HepG2 (cell line): ENCODE data around the gene NEK8. TPM values are rescaled to one million over a fixed set of nuclear protein-coding genes. Genes with fewer than 3 reads are reported as not detected.
A peak's percentile ranks its signal among the peaks of the same experiment; 100 is the strongest.

Experiments
- ATF7-NPFF ChIP-seq: sonication (generic); formaldehyde crosslinking; IDR thresholded peaks from 2 replicates; pipeline ENCODE4 v1.8.1; 2023; ENCODE audit warnings: mild to moderate bottlenecking, low read depth, missing genetic modification reagents, moderate library complexity
- BRD4 ChIP-seq: sonication (generic); formaldehyde crosslinking; IDR thresholded peaks from 2 replicates; pipeline ENCODE4 v1.4.0; 2020; ENCODE audit warnings: missing genetic modification reagents
- IKZF4 ChIP-seq: sonication (generic); formaldehyde crosslinking; IDR thresholded peaks from 2 replicates; pipeline ENCODE4 v1.5.1; 2020; ENCODE audit warnings: borderline replicate concordance, mild to moderate bottlenecking, low read depth, missing genetic modification reagents; ENCODE audit errors: not compliant biosample characterization
- KAT7 ChIP-seq: IDR thresholded peaks from 2 replicates; pipeline ENCODE4 v1.6.1; 2018; ENCODE audit warnings: borderline replicate concordance, missing compliant biosample characterization
- KLF11 ChIP-seq: IDR thresholded peaks from 2 replicates; pipeline ENCODE4 v1.6.1; 2016; ENCODE audit warnings: missing compliant biosample characterization
- NFKB2 ChIP-seq: sonication (generic); formaldehyde crosslinking; IDR thresholded peaks from 2 replicates; pipeline ENCODE4 v1.4.0; 2020; ENCODE audit warnings: missing genetic modification reagents, borderline replicate concordance
- RXRB ChIP-seq: IDR thresholded peaks from 2 replicates; pipeline ENCODE4 v1.6.1; 2016; ENCODE audit warnings: borderline replicate concordance, missing genetic modification reagents, missing compliant biosample characterization
- SATB2 ChIP-seq: sonication (generic); formaldehyde crosslinking; IDR thresholded peaks from 2 replicates; pipeline ENCODE4 v1.5.0; 2020; ENCODE audit warnings: missing genetic modification reagents
- ZNF24 ChIP-seq: fragments of 450-650 bp; IDR thresholded peaks from 2 replicates; pipeline ENCODE4 v1.6.1; 2017; ENCODE audit warnings: antibody characterized with exemption, mild to moderate bottlenecking
- ZNF256 ChIP-seq: sonication (generic); formaldehyde crosslinking; conservative IDR thresholded peaks from 2 replicates; pipeline ENCODE4 v1.4.0; 2020; ENCODE audit warnings: missing genetic modification reagents
- ZNF496 ChIP-seq: sonication (generic); formaldehyde crosslinking; IDR thresholded peaks from 2 replicates; pipeline ENCODE4 v1.8.1; 2023; ENCODE audit warnings: mild to moderate bottlenecking, moderate library complexity, missing genetic modification reagents; ENCODE audit not compliant: insufficient replicate concordance
- ZNF550 ChIP-seq: sonication (generic); formaldehyde crosslinking; IDR thresholded peaks from 2 replicates; pipeline ENCODE4 v1.4.0; 2020; ENCODE audit warnings: mild to moderate bottlenecking, missing genetic modification reagents, borderline replicate concordance
- polyA plus RNA-seq, 8 experiments: library from polyadenylated mRNA; depleted of rRNA in 3 of 8; stranded (reverse) in 7 of 8; unstranded in 1 of 8; fragments of >200 nt; fragmentation: Illumina TruSeq in 4 of 8; extraction: Trizol in 4 of 8; gene quantifications; 2 replicates each; pipeline versions ENCODE4 v1.2.1 to v1.2.3, GENCODE V29; 2011 to 2016; ENCODE audit warnings: low read depth in 4 of 8, missing spikeins in 1 of 8, mixed read lengths in 1 of 8; ENCODE audit not compliant: insufficient read depth in 1 of 8
- total RNA-seq, 5 experiments: library from RNA; depleted of rRNA; stranded (reverse); fragments of >200 nt; fragmentation: Illumina TruSeq; extraction: Trizol; gene quantifications; 2 replicates each; pipeline ENCODE4 v1.2.3, GENCODE V29; 2016; ENCODE audit warnings: low read depth in 1 of 5
- TF ChIP-seq, protein P1 (sequence below): sonication (generic); formaldehyde crosslinking; IDR thresholded peaks from 2 replicates; pipeline ENCODE4 v1.4.0; 2020; ENCODE audit warnings: mild to moderate bottlenecking, missing genetic modification reagents
- TF ChIP-seq, protein P2 (sequence below): sonication (generic); formaldehyde crosslinking; IDR thresholded peaks from 2 replicates; pipeline ENCODE4 v1.9.0; 2022; ENCODE audit warnings: missing genetic modification reagents, mild to moderate bottlenecking, borderline replicate concordance
- TF ChIP-seq, protein P3 (sequence below): conservative IDR thresholded peaks from 2 replicates; pipeline ENCODE4 v1.6.1; 2018; ENCODE audit warnings: missing genetic modification reagents
- TF ChIP-seq, protein P4 (sequence below): sonication (generic); formaldehyde crosslinking; IDR thresholded peaks from 2 replicates; pipeline ENCODE4 v1.5.1; 2020; ENCODE audit warnings: missing genetic modification reagents, mild to moderate bottlenecking, borderline replicate concordance
- TF ChIP-seq, protein P5 (sequence below): sonication (generic); formaldehyde crosslinking; IDR thresholded peaks from 2 replicates; pipeline ENCODE4 v1.4.0; 2020; ENCODE audit warnings: missing genetic modification reagents, mild to moderate bottlenecking, borderline replicate concordance
- TF ChIP-seq, protein P6 (sequence below): sonication (generic); formaldehyde crosslinking; IDR thresholded peaks from 2 replicates; pipeline ENCODE4 v1.4.0; 2020; ENCODE audit warnings: mild to moderate bottlenecking, missing genetic modification reagents

The NEK8 gene
- total and polyA plus RNA-seq, 2 of the 13 experiments (the other 11 are each of a cell fraction or from before 2014, with no cell fraction given): 5.8 to 13.5 TPM

DNA sequence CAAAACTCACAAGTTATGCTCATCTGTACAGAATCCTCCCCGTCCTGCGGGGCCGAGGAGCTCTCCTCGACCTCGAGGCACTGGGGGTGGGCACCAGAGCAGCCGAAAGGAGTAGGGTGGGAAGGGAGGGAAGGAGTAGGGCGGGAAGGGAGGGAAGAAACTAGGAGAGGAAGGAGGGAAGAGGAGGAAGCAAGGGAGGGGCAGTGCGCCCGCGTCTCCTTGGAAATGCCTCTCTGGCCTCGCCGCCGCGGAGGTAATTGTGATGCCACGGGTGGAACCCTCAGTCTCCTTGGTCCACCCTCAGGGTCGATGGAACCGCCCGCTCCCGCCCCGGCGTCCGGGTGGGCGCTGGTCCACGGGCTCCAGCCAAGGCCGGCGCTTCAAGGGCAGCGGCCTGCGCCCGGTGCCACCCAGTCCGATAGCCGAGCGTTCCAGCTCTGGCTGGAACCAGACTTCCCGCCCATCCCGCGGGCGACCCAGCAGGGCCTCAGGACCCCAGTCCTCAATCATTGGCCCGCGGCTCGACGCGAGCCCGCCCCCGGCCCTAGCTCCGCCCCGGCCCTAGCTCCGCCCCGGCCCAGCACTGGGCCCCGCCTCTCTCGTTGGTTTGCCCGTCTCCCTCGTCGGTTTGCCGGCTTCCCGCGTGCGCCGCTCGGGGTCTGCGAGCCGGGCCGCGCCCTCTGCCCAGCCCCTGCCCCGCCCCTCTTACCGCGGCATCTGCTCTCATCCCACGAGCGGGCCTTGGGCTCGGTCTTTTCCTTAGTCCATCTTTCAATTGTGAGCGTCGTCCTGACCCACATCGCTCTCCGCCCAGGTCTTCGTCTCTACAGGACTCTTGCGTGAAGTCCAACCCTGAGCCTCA is 17.5 kb upstream of the NEK8 start (continued):
- TF ChIP-seq, protein P1, sequence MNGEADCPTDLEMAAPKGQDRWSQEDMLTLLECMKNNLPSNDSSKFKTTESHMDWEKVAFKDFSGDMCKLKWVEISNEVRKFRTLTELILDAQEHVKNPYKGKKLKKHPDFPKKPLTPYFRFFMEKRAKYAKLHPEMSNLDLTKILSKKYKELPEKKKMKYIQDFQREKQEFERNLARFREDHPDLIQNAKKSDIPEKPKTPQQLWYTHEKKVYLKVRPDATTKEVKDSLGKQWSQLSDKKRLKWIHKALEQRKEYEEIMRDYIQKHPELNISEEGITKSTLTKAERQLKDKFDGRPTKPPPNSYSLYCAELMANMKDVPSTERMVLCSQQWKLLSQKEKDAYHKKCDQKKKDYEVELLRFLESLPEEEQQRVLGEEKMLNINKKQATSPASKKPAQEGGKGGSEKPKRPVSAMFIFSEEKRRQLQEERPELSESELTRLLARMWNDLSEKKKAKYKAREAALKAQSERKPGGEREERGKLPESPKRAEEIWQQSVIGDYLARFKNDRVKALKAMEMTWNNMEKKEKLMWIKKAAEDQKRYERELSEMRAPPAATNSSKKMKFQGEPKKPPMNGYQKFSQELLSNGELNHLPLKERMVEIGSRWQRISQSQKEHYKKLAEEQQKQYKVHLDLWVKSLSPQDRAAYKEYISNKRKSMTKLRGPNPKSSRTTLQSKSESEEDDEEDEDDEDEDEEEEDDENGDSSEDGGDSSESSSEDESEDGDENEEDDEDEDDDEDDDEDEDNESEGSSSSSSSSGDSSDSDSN (CRISPR knock-in tag): peak; percentile 87
- TF ChIP-seq, protein P2, sequence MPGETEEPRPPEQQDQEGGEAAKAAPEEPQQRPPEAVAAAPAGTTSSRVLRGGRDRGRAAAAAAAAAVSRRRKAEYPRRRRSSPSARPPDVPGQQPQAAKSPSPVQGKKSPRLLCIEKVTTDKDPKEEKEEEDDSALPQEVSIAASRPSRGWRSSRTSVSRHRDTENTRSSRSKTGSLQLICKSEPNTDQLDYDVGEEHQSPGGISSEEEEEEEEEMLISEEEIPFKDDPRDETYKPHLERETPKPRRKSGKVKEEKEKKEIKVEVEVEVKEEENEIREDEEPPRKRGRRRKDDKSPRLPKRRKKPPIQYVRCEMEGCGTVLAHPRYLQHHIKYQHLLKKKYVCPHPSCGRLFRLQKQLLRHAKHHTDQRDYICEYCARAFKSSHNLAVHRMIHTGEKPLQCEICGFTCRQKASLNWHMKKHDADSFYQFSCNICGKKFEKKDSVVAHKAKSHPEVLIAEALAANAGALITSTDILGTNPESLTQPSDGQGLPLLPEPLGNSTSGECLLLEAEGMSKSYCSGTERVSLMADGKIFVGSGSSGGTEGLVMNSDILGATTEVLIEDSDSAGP (CRISPR knock-in tag): peak; percentile 61; the same call in 1 of the 2 replicates
- peak; percentile 54; the same call in 1 of the 2 replicates for TF ChIP-seq SATB2
- TF ChIP-seq, protein P3, sequence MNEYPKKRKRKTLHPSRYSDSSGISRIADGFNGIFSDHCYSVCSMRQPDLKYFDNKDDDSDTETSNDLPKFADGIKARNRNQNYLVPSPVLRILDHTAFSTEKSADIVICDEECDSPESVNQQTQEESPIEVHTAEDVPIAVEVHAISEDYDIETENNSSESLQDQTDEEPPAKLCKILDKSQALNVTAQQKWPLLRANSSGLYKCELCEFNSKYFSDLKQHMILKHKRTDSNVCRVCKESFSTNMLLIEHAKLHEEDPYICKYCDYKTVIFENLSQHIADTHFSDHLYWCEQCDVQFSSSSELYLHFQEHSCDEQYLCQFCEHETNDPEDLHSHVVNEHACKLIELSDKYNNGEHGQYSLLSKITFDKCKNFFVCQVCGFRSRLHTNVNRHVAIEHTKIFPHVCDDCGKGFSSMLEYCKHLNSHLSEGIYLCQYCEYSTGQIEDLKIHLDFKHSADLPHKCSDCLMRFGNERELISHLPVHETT: peak; percentile 47; the same call in 1 of the 2 replicates
- no peak for TF ChIP-seq ZNF496
- TF ChIP-seq, protein P4, sequence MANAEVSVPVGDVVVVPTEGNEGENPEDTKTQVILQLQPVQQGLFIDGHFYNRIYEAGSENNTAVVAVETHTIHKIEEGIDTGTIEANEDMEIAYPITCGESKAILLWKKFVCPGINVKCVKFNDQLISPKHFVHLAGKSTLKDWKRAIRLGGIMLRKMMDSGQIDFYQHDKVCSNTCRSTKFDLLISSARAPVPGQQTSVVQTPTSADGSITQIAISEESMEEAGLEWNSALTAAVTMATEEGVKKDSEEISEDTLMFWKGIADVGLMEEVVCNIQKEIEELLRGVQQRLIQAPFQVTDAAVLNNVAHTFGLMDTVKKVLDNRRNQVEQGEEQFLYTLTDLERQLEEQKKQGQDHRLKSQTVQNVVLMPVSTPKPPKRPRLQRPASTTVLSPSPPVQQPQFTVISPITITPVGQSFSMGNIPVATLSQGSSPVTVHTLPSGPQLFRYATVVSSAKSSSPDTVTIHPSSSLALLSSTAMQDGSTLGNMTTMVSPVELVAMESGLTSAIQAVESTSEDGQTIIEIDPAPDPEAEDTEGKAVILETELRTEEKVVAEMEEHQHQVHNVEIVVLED (CRISPR knock-in tag): peak; percentile 33; the same call in 1 of the 2 replicates
- peak; percentile 14; the same call in 1 of the 2 replicates for TF ChIP-seq ATF7-NPFF
- no peak for TF ChIP-seq ZNF24
- TF ChIP-seq ZNF550 (CRISPR knock-in tag): 0 out of 2 replicates have a peak, but pooled peaks have one; percentile 40
- TF ChIP-seq ZNF256: 0 out of 2 replicates have a peak, but pooled peaks have one; percentile 17
- peak; percentile 65; the same call in 1 of the 2 replicates for TF ChIP-seq BRD4 (CRISPR knock-in tag)
- peak; percentile 55; the same call in 1 of the 2 replicates for TF ChIP-seq RXRB (CRISPR knock-in tag)
- TF ChIP-seq NFKB2: peak; percentile 82; the same call in 1 of the 2 replicates
- TF ChIP-seq IKZF4 (CRISPR knock-in tag): peak; percentile 63
- TF ChIP-seq, protein P5, sequence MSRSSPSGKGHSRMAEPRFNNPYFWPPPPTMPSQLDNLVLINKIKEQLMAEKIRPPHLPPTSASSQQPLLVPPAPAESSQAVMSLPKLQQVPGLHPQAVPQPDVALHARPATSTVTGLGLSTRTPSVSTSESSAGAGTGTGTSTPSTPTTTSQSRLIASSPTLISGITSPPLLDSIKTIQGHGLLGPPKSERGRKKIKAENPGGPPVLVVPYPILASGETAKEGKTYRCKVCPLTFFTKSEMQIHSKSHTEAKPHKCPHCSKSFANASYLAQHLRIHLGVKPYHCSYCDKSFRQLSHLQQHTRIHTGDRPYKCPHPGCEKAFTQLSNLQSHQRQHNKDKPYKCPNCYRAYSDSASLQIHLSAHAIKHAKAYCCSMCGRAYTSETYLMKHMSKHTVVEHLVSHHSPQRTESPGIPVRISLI: peak; percentile 40; the same call in 1 of the 2 replicates
- TF ChIP-seq, protein P6, sequence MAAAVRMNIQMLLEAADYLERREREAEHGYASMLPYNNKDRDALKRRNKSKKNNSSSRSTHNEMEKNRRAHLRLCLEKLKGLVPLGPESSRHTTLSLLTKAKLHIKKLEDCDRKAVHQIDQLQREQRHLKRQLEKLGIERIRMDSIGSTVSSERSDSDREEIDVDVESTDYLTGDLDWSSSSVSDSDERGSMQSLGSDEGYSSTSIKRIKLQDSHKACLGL (CRISPR knock-in tag): 0 out of 2 replicates have a peak, but pooled peaks have one; percentile 69
- TF ChIP-seq KLF11: no peak
- TF ChIP-seq KAT7 (CRISPR knock-in tag): peak; percentile 73; the same call in 1 of the 2 replicates
